SJCRH30 (cell line): ENCODE measurements around the gene KRT71. TPM values are rescaled to one million over a fixed set of nuclear protein-coding genes. Genes with fewer than 3 reads are reported as not detected.
A peak's percentile ranks its signal among the peaks of the same experiment; 100 is the strongest.
"Not testable (repeated sequence)": the region's sequence is repeated elsewhere in the genome, so short reads cannot be mapped to it uniquely, and the experiment has no call there.

Experiments
- DNase-seq, 2 experiments: peaks; one replicate each; pipeline ENCODE4 v3.0.0-alpha.2; 2015 to 2020
- H3K27ac ChIP-seq: fragments of 250-450 bp; sonication (Bioruptor Pico); 2 replicates; pipeline ENCODE4 v1.5.1; 2020; ENCODE audit warnings: mild to moderate bottlenecking, moderate library complexity
- H3K27me3 ChIP-seq: fragments of 250-450 bp; sonication (Bioruptor Pico); 2 replicates; pipeline ENCODE4 v1.5.1; 2020; ENCODE audit warnings: mild to moderate bottlenecking, moderate library complexity
- H3K36me3 ChIP-seq: fragments of 250-450 bp; sonication (Bioruptor Pico); 2 replicates; pipeline ENCODE4 v1.5.1; 2020; ENCODE audit warnings: mild to moderate bottlenecking, moderate library complexity
- H3K4me1 ChIP-seq: fragments of 250-450 bp; sonication (Bioruptor Pico); 2 replicates; pipeline ENCODE4 v1.5.1; 2020; ENCODE audit warnings: mild to moderate bottlenecking, moderate library complexity
- H3K4me3 ChIP-seq: fragments of 250-450 bp; sonication (Bioruptor Pico); 2 replicates; pipeline ENCODE4 v1.5.1; 2020; ENCODE audit warnings: mild to moderate bottlenecking, moderate library complexity
- H3K9me3 ChIP-seq: fragments of 250-450 bp; sonication (Bioruptor Pico); replicated peaks from 2 replicates; pipeline ENCODE4 v1.5.1; 2020; ENCODE audit warnings: mild to moderate bottlenecking, moderate library complexity
- total RNA-seq: library from RNA; depleted of rRNA; stranded (reverse); fragments of >200 nt; shearing (Covaris generic); gene quantifications from 2 replicates; pipeline ENCODE4 v1.2.3, GENCODE V29; 2014

KRT71 gene
- total RNA-seq, 1 experiment from 2014 or later, result not detected

DNA sequence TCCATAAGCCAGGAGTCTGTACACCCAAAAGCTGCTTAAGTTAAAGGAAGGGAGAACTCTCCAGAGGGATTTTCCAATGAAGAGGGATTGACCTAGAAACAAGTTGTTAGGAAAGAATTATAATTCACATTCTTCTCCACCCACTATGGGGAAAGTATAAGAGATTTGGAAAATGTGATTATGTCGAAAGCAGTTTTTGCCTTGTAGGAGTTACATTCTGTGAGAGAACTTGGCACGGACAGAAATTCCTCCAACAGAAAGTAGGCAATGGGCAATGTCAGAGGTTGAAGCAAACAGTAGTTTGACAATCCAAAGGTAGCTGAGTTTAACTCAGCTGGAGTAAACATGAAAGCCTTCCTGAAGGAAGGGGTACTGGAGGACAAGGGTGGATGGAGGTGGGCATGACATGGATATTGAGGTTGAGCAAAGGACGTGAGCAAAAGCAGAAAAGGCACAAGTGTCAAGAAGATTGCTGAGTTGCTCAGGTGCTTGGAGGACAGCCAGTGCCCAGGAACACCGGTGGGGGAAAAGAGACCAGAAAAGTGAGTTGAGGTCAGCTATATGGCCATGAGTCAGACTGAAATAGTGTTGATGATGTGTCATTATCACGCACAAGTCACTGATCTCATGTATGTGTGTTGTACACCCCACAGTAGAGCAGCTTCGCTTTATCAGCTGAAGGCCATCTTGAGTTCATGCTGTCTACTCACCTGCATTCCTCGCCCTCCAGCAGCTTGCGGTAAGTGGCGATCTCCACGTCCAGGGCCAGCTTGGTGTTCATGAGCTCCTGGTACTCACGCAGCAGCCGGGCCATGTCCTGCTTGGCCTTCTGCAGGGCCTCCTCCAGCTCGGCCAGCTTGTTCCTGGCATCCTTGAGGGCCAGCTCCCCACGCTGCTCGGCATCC lies 36.8 kb downstream of the KRT71 start:
- Histone ChIP-seq H3K27ac (no peak overlapping the region), H3K4me3 (no peak overlapping the region), H3K9me3 (no peaks in the 10 kb centered on the region; the same call in 1 of the 2 replicates), H3K27me3 (no peaks in the 10 kb centered on the region), H3K36me3 (no peaks in the 10 kb centered on the region), H3K4me1 (no peaks in the 10 kb centered on the region)
- DNase-seq, result no peak

- no peak overlapping the region for H3K27ac ChIP-seq
- H3K4me1 ChIP-seq, result no peaks in the 10 kb centered on the region
- H3K4me3 ChIP-seq, result no peak overlapping the region
- H3K36me3 ChIP-seq, result no peaks in the 10 kb centered on the region
- H3K9me3 ChIP-seq, result no peaks in the 10 kb centered on the region; the same call in 1 of the 2 replicates
- DNase-seq, result no peak
- H3K27me3 ChIP-seq, result no peaks in the 10 kb centered on the region
These were observed 37.7 kb downstream of the KRT71 start for GRCh38 chr12:52515319-52515646.

GRCh38 chr12:52514471-52515318 lies 38.2 kb downstream of the KRT71 start:
- DNase-seq, result no peak
- H3K27ac ChIP-seq, result no peak overlapping the region
- H3K4me1 ChIP-seq, result no peaks in the 10 kb centered on the region
- H3K9me3 ChIP-seq, result no peaks in the 10 kb centered on the region; the same call in 1 of the 2 replicates
- H3K27me3 ChIP-seq, result no peaks in the 10 kb centered on the region
- no peak overlapping the region for H3K4me3 ChIP-seq
- H3K36me3 ChIP-seq, result no peaks in the 10 kb centered on the region

GRCh38 chr12:52513736-52514135 lies 39.2 kb downstream of the KRT71 start:
- no peaks in the 10 kb centered on the region; the same call in 1 of the 2 replicates for H3K9me3 ChIP-seq
- H3K36me3 ChIP-seq, result no peaks in the 10 kb centered on the region
- H3K27me3 ChIP-seq, result no peaks in the 10 kb centered on the region
- H3K4me3 ChIP-seq, result no peak overlapping the region
- no peak overlapping the region for H3K27ac ChIP-seq
- DNase-seq, result no peak
- no peaks in the 10 kb centered on the region for H3K4me1 ChIP-seq

GRCh38 chr12:52508211-52508610 lies 44.7 kb downstream of the KRT71 start:
- Histone ChIP-seq H3K9me3 (no peaks in the 10 kb centered on the region; the same call in 1 of the 2 replicates), H3K4me3 (no peak overlapping the region), H3K27ac (no peak overlapping the region), H3K27me3 (no peaks in the 10 kb centered on the region; the same call in 1 of the 2 replicates), H3K4me1 (no peaks in the 10 kb centered on the region), H3K36me3 (no peaks in the 10 kb centered on the region)
- DNase-seq, result no peak

GRCh38 chr12:52506858-52507715 lies 45.9 kb downstream of the KRT71 start:
- Histone ChIP-seq H3K4me1 (no peaks in the 10 kb centered on the region), H3K27me3 (no peaks in the 10 kb centered on the region; the same call in 1 of the 2 replicates), H3K36me3 (no peaks in the 10 kb centered on the region), H3K4me3 (no peak overlapping the region), H3K9me3 (no peaks in the 10 kb centered on the region; the same call in 1 of the 2 replicates), H3K27ac (no peak overlapping the region)
- DNase-seq, result peak in 1 of 2 experiments; percentile 39

GRCh38 chr12:52502877-52503276 lies 50.1 kb downstream of the KRT71 start:
- H3K4me3 ChIP-seq, result no peak overlapping the region
- H3K36me3 ChIP-seq, result no peaks in the 10 kb centered on the region
- no peaks in the 10 kb centered on the region for H3K4me1 ChIP-seq
- no peaks in the 10 kb centered on the region for H3K9me3 ChIP-seq
- no peak overlapping the region for H3K27ac ChIP-seq
- no peaks in the 10 kb centered on the region; the same call in 1 of the 2 replicates for H3K27me3 ChIP-seq
- no peak for DNase-seq

- Histone ChIP-seq H3K36me3 (no peaks in the 10 kb centered on the region), H3K27ac (no peak overlapping the region), H3K27me3 (no peaks in the 10 kb centered on the region), H3K9me3 (no peaks in the 10 kb centered on the region), H3K4me3 (no peak overlapping the region), H3K4me1 (no peaks in the 10 kb centered on the region)
- DNase-seq, result no peak
These were observed 51.5 kb downstream of the KRT71 start for GRCh38 chr12:52501490-52501889.

DNA sequence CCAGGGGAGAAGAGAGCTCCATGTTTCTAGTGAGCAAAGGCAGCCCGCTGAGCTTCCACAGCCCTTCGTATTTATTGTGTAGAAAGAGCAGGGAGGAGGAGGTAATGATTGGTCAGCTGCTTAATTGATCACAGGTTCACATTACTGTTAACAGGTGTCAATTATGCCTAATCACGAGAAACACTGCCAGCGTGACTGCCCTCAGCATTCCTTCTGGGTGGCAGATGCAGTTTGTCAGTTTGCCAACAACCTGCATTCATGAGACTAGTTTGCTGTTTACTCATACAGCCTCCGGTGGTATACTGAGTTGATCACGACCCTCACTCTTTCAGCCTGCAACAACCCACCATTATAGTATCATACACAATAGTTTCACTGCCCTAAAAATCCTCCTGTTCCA lies 52.4 kb downstream of the KRT71 start:
- not testable (repeated sequence) for H3K4me3 ChIP-seq, H3K4me1 ChIP-seq, DNase-seq, H3K36me3 ChIP-seq, H3K27me3 ChIP-seq, H3K9me3 ChIP-seq, H3K27ac ChIP-seq

GRCh38 chr12:52499806-52500560 lies 53.0 kb downstream of the KRT71 start:
- DNase-seq, result no peak
- H3K27ac ChIP-seq, result no peak overlapping the region
- H3K9me3 ChIP-seq, result no peaks in the 10 kb centered on the region
- H3K4me1 ChIP-seq, result no peaks in the 10 kb centered on the region
- no peak overlapping the region for H3K4me3 ChIP-seq
- no peaks in the 10 kb centered on the region; the same call in 1 of the 2 replicates for H3K27me3 ChIP-seq
- H3K36me3 ChIP-seq, result no peaks in the 10 kb centered on the region

GRCh38 chr12:52498946-52499345 lies 54.0 kb downstream of the KRT71 start:
- H3K4me3 ChIP-seq, result no peak overlapping the region
- no peaks in the 10 kb centered on the region for H3K36me3 ChIP-seq
- no peaks in the 10 kb centered on the region; the same call in 1 of the 2 replicates for H3K27me3 ChIP-seq
- no peaks in the 10 kb centered on the region for H3K9me3 ChIP-seq
- no peak overlapping the region for H3K27ac ChIP-seq
- DNase-seq, result no peak
- H3K4me1 ChIP-seq, result no peaks in the 10 kb centered on the region

DNA sequence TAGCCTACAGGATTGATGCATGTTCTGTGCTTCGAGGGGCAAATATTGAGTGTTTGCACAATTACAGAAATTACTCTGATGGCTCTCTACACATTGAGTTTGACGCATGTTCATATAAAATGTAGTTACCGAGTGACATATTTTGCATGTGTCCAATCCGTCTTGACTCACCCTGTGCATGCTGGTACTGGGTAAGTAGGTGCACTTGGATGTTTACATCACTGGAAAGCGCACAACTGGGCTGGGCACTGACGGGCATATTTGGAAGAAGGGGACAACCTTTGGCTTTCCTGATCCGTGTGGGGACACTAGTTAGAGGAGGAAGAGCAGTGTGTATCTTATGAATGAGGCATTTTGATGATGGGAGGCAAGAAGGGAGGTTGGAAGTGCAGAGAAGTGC lies 55.0 kb downstream of the KRT71 start:
- H3K4me1 ChIP-seq, result no peaks in the 10 kb centered on the region
- no peak for DNase-seq
- peaks cover 3% of the 10 kb centered on the region; the same call in 1 of the 2 replicates for H3K27me3 ChIP-seq
- no peaks in the 10 kb centered on the region for H3K36me3 ChIP-seq
- no peaks in the 10 kb centered on the region for H3K9me3 ChIP-seq
- H3K4me3 ChIP-seq, result no peak overlapping the region
- H3K27ac ChIP-seq, result no peak overlapping the region

DNA sequence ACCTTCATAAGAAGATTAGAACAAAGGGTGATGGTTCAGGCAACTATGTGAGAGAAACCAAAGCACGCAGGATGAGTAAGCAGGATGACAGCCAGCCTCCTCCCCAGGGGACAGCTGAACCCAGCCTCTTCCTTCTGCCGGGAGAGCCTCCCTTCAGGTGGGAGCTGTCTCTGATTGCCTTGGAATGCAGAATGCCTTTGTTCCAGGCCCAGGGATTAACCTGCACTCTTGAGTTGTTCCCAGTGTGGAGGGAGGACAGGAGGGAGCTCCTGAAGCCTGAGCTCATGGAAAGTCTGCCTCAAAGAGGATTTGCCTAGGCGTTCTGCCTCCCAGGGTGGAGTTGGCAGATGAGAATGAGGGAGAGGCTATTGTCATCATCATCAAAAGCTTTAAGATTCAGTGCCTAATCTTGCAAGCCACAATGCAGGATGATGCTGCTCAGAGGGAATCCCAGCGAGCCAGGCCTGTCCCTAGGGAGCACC lies 56.3 kb downstream of the KRT71 start:
- Histone ChIP-seq H3K9me3 (no peaks in the 10 kb centered on the region), H3K27me3 (peaks cover 3% of the 10 kb centered on the region; the same call in 1 of the 2 replicates)
- DNase-seq, result peak in 1 of 2 experiments; percentile 3

More for the DNA sequence above, 56.3 kb downstream of the KRT71 start:
- Histone ChIP-seq H3K36me3 (no peaks in the 10 kb centered on the region), H3K27ac (no peak overlapping the region), H3K4me3 (no peak overlapping the region), H3K4me1 (no peaks in the 10 kb centered on the region)
